AG08396 (cell line): ENCODE results near the gene CRACR2A.

Experiments used
- DNase-seq: peaks from one replicate; pipeline ENCODE4 v3.0.0; 2012; ENCODE audit warnings: low spot score, mixed read lengths

The CRACR2A gene

GRCh38 chr12:3751151-3752095 is 1.5 kb downstream of the CRACR2A start:
- DNase-seq, result no peak

GRCh38 chr12:3750616-3751015 is 2.3 kb downstream of the CRACR2A start:
- no peak for DNase-seq

GRCh38 chr12:3748620-3749019 is 4.3 kb downstream of the CRACR2A start:
- DNase-seq, result no peak

- no peak for DNase-seq
These were observed 4.8 kb downstream of the CRACR2A start for GRCh38 chr12:3747976-3748619.

- no peak for DNase-seq
These were observed 5.4 kb downstream of the CRACR2A start for GRCh38 chr12:3747543-3747942.

GRCh38 chr12:3746758-3747157 is 6.2 kb downstream of the CRACR2A start:
- DNase-seq, result no peak

- no peak for DNase-seq
These were observed 7.8 kb downstream of the CRACR2A start for GRCh38 chr12:3745152-3745551.

GRCh38 chr12:3744229-3744901 is 8.5 kb downstream of the CRACR2A start:
- no peak for DNase-seq

- DNase-seq, result no peak
These were observed 9.1 kb downstream of the CRACR2A start for GRCh38 chr12:3743803-3744202.

- DNase-seq, result no peak
These were observed 10.8 kb downstream of the CRACR2A start for GRCh38 chr12:3741882-3742672.

- DNase-seq, result no peak
These were observed 12.3 kb downstream of the CRACR2A start for GRCh38 chr12:3740480-3741231.

GRCh38 chr12:3735432-3735831 is 17.5 kb downstream of the CRACR2A start:
- no peak for DNase-seq

GRCh38 chr12:3732901-3733300 is 20.0 kb downstream of the CRACR2A start:
- DNase-seq, result no peak

- no peak for DNase-seq
These were observed 22.8 kb downstream of the CRACR2A start for GRCh38 chr12:3730111-3730510.

GRCh38 chr12:3728686-3729085 is 24.2 kb downstream of the CRACR2A start:
- no peak for DNase-seq

GRCh38 chr12:3727877-3728632 is 24.9 kb downstream of the CRACR2A start:
- DNase-seq, result no peak

- DNase-seq, result no peak
These were observed 25.6 kb downstream of the CRACR2A start for GRCh38 chr12:3727354-3727753.

GRCh38 chr12:3726456-3726855 is 26.5 kb downstream of the CRACR2A start:
- DNase-seq, result no peak

GRCh38 chr12:3725388-3726115 is 27.4 kb downstream of the CRACR2A start:
- DNase-seq, result no peak
